Measurements from ENCODE around the gene CWC27.
"Not testable (repeated sequence)": the region's sequence is repeated elsewhere in the genome, so short reads cannot be mapped to it uniquely, and the experiment has no call there.

The CWC27 gene

DNA sequence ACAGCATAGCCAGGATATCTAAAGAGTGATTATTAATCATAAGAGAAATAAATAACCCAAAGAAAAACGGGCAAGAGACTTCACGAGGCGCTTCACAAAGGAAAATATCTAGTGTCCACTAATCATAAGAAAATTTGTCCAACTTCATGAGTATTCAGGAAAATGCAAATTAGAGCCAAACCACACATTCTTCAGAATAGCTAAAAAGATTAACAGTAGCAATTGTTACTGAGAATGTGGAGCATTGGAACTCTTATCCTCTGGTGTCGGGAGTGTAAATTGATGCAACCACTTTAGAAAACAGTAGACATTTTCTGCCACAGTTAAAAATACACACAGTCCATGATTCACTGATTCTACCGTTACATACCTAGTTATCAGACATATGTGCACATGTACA, 145.7 kb downstream of the CWC27 start:
- DNase-seq (ENCODE audit: extremely low read depth in 1 of 2, low read depth in 1 of 2) = no peak

DNA sequence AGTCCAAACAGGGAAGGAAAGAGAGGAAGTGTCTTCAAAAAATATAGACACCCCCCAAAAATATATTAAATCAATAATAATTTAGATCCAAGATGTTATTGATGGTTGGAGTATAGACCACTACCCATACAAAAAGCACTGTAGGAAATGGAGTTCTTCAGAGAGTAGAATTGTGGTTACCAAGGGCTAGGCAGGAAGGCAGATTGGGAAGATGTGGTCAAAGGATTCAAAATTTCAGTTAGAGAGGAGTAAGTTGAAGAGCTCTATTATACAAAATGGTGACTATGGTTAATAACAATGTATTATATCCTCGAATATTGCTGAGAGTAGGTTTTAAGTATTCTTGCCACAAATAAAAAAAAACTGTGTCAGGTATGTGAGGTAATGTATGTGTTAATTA, 149.4 kb downstream of the CWC27 start:
- no peak for DNase-seq (ENCODE audit: extremely low read depth in 1 of 2, low read depth in 1 of 2)

DNA sequence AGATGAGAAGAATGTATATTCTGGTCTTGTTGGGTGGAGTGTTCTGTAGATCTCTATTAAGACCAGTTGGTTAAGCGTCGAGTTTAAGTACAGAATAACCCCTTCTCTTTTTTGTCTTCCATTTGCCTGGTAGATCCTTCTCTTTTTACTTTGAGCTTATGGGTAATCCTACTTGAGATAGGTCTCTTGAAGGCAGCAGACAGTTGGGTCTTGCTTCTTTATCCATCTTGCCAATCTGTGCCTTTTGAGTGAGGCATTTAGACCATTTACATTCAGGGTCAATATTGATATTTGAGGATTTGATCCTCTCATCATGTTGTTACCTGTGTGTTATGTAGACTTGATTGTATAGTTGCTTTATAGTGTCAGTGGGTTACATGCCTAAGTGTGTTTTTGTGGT, 152.7 kb downstream of the CWC27 start:
- DNase-seq (ENCODE audit: extremely low read depth in 1 of 2, low read depth in 1 of 2) = no peak

DNA sequence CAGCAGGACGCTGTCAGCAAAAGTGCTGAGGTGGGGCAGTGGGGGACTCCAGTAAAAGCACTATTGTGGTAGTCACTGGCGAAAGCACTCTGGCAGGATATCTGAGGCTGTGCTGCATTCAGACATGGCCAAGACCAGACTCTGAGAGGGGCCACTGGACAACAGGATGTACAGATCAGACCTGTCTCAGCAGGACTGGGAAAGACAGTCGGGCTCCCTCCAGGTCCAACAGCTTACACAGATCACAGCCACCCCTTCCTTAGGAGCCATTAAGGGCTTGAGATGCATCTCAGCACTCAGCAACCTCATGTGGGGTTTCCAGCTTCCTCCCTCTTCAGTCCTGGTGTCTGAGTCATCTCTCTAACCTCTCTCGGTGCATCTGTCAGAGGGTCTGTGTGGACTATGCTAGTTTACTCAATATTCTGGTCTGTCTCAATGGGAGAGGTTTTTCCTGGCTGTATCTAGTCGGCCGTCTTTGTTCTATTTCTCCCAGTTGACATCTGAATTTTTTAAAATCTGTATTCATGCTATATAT, 154.5 kb downstream of the CWC27 start:
- DNase-seq (ENCODE audit: extremely low read depth in 1 of 2, low read depth in 1 of 2) = no peak

DNA sequence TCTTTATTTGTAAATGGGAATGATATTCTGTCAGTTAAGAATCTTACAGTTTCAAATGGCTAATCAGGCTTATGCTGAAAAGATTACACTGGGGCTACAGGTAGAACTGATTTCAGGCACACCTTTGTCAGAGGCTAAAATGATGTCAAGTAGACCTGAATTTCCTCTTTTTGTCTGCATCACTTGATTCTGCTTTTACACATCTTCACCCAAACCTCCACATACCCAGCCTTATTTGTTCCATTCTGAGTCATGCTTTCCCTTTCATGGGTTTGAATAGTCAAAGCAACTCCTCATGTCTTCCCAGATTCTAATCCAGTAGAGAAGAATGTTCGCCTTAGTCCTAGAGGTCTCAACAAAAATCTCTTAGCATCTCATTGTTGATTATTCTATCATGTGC, 156.4 kb downstream of the CWC27 start:
- no peak for DNase-seq (ENCODE audit: extremely low read depth in 1 of 2, low read depth in 1 of 2)

DNA sequence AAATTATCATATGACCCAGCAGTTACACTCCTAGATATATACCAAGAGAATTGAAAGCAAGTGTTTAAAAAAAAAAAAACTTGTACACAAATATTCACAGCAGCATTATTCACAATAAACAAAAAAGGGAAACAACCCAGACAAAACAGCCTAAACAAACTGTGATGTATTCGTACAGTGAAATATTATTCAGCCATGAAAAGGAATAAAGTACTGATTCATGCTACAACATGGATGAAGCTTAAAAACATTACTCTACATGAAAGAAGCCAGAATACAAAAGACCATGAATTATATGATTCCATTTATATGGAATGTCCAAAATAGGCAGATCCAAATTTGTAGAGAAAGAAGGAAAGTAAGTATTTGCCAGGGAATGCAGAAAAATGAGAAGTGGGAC, 161.1 kb downstream of the CWC27 start:
- DNase-seq (ENCODE audit: extremely low read depth in 1 of 2, low read depth in 1 of 2) = no peak

DNA sequence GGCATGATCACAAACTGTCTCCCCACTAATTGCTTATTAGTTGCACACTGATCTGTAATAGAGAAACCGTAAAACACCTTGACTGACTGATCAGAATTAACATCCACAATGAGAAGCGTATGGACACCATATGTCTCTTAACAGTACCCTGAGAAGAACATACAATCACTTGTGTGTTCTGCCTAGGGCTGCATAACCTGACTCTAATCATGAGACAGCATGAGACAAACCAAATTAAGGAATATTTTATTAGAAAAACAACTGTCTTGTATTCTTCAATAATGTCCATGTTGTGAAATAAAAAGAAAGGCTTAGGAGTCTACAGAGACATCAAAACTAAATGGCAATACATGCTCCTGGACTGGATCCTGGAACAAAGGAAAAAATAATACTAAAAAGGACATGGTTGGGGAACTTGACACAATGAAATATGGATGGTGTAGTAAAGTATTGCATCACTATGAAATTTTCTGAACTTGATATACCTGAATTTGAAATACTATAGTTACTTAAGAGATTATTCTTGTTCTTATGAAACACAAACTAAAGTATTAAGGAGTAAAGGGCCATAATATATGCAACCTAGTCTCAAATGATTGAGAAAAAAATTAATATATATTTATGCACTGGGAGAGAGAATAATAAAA, 162.1 kb downstream of the CWC27 start:
- no peak for DNase-seq (ENCODE audit: extremely low read depth in 1 of 2, low read depth in 1 of 2)

DNA sequence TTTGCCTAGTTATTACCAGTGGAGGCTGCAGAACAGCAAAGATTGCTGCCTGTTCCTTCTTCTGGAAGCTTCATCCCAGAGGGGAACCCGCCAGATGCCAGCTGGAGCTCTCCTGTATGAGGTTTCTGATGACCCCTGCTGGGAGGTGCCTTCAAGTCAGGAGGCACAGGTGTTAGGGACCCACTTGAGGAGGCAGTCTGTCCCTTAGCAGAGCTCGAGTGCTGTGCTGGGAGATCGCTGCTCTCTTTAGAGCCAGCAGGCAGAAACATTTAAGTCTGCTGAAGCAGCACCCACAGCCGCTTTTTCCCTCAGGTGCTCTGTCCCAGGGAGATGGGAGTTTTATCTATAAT, 170.7 kb downstream of the CWC27 start:
- not testable (repeated sequence) for DNase-seq (ENCODE audit: extremely low read depth in 1 of 2, low read depth in 1 of 2)

DNA sequence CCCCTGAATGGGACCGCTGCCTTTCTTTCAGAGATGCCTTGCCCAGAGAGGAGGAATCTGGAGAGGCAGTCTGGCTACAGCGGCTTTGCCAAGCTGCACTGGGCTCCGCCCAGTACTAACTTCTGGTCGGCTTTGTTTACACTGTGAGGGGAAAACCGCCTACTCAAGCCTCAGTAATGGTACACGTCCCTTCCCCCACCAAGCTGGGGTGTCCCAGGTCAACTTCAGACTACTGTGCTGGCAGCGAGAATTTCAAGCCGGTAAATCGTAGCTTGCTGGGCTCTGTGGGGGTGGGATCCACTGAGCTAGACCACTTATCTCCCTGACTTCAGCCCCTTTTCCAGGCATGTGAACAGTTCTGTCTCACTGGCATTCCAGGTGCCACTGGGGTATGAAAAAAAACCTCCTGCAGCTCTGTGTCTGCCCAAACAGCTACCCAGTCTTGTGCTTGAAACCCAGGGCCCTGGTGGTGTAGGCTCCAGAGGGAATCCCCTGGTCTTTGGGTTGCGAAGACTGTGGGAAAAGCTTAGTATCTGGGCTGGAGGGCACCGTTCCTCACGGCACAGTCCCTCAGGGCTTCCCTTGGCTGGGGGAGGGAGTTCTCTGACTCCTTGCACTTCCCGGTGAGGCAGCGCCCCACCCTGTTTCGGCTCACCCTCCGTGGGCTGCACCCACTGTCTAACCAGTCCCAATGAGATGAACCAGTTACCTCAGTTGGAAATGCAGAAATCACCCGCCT, 171.2 kb downstream of the CWC27 start:
- no peak for DNase-seq (ENCODE audit: extremely low read depth in 1 of 2, low read depth in 1 of 2)

DNA sequence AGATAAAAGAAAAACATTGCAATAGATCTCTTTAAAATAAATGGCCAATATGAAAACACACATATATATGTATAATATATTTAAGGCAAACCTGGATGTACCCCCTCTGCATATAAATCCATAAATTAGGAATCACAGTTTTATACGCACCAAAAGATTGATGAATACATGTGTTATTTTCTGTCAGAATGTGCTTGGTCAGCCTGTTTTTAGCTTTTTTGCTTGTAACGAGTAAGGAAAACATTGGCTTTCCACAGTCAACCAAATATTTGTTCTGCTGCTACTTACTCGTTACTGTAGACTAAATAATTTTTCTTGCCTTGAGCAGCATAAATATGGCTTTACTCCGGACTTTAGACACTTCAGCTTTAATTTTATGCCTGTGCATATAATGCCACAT, 173.7 kb downstream of the CWC27 start:
- no peak for DNase-seq (ENCODE audit: extremely low read depth in 1 of 2, low read depth in 1 of 2)

DNA sequence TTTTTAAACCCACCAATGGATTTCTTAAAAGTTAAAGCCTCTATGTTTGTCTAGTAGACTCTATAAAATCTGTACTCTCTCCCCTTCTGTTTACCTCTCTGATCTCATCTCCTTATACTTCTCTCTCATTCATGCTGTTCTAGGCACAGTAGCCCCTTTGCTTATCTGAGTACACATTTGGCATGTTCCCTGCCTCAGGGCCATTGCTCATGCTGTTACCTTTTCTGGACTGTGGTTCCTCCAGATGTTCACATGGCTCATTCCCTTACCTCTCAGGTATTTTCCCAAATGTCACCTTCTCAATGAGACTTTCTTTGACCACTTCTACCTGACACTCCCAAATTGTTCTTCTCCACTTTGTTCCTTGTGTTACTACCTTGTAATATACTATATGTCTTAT, 176.1 kb downstream of the CWC27 start:
- DNase-seq (ENCODE audit: extremely low read depth in 1 of 2, low read depth in 1 of 2) = no peak

DNA sequence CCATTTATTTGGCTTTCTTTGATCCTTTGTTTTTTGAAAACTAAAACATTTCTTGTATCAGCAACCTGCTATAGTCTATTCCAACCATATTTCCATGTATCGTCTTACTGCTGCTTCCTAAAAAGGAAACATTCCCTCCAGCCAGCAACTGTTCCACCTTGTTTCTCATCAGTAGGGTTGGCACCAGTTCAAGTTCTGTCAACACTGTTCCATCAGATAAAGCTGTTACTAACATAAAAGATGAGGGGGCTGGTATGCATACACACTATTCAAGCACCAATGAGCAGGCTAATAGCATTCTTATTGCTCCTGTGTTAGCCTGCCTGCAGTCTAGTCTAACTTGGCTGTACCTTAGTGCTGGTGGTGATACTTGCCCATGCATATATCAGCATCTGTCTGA, 178.3 kb downstream of the CWC27 start:
- no peak for DNase-seq (ENCODE audit: extremely low read depth in 1 of 2, low read depth in 1 of 2)

DNA sequence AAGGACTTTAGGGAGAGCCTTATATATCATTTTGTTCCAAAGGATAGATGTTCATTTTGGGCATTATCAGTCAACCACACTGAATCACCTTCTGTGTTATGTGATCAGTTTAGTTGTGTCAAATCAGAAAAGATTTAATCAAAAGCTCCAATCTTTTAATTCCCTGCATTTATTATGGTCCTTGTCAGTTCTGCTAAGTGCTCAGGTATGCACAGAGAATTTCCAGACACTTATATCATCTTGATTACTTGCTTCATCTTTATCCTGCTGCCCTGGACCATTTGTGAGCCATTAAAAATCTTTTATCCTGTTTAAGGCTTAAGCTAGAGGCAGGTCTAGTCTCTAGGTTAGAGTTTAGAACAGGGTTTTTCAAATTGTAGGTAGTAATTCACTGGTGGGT, 179.1 kb downstream of the CWC27 start:
- no peak for DNase-seq (ENCODE audit: extremely low read depth in 1 of 2, low read depth in 1 of 2)

DNA sequence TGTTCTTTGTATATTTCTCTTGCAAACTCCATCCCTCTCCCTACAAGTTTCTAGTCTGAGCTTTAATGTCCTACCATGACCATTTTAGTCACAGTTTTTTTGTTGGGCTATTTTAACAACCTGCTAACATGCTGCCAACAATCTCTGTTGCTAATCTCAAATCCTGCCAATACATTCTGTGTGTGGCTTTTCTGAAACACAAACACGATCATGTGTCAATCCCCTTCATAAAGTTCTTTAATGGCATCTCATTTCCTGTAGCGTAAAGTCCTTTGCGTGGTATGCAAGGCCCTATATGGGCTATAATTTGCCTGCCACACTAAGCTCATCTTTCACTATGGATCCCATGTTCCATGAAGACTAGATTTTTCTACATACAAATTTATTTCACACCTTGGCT, 180.6 kb downstream of the CWC27 start:
- DNase-seq (ENCODE audit: extremely low read depth in 1 of 2, low read depth in 1 of 2) = no peak

DNA sequence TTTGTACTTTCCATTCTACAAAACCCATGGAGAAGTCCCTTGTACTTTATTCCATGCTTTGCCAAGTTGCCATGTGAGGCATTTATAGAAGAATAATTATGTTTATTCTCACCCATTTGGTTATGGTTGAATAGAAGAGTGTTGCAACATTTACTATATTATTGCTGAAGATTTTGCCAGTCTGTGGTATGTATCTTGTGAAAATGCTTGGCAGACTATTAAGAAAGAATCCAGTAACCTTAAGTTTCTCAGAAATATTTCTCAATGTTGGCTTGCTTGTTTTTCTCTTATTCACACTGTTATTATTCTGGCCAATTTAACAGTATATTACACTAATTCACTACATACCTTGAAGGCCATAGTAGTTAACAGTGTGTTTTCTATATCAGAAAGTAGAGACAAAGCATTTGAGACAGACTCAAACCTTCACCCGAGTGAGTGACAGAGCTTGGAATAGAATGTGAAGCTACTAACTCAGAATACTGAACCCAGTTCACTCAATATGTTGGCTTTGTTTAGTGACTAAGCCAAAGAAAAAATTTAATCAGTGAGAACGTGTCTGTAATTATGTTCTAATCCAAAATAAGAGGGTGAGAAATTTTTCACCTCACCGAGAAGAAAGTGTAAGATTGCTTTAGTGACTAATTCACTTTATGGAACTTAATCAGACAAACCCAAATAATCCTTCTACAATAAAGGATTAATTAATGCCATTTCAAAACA, 184.4 kb downstream of the CWC27 start:
- no peak for DNase-seq (ENCODE audit: extremely low read depth in 1 of 2, low read depth in 1 of 2)

DNA sequence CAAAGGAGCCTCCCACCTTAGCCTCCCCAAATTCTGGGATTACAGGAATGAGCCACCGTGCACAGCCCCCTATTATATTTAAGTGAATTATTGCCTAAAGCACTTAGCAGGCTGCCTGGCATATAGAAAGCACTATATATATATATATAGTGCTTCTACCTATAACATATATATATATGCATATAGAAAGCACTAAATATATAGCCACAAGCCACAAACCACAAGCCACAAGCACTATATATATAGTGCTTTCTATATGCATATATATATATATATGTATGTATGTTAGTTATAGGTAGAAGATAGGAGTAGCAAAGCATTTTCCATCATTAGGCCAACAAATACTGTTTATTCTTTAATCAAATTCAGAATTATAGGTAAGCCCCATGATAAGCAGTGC, 185.8 kb downstream of the CWC27 start:
- no peak for DNase-seq (ENCODE audit: extremely low read depth in 1 of 2, low read depth in 1 of 2)

DNA sequence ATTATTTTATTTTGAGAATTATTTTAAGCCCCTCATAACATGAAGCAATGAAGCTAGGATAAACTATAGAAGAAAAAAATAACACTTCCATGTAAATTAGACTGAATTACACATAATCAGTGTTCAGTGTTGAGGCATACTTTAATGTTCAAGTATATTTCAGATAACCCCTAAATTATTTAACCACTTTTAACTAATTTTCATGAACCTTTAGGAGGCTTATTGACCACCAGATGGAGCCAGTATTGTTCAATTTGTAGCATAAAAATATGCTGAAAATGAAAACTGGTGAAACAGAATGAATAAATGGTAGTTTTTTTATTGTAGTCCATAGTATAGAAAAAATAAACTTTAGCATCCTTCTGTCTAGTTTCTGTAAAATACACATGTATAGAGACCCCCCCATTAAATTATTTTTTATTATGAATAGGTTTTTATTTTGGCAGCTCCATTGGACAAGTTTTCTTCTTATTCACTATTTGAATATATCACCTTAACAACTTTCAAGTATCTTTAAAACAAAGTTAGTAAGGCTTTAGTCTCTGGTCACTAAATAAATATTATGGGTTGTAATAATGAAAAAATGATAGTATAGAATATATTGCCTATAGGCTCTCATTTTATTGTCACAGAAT, 190.1 kb downstream of the CWC27 start:
- DNase-seq (ENCODE audit: extremely low read depth in 1 of 2, low read depth in 1 of 2) = no peak

DNA sequence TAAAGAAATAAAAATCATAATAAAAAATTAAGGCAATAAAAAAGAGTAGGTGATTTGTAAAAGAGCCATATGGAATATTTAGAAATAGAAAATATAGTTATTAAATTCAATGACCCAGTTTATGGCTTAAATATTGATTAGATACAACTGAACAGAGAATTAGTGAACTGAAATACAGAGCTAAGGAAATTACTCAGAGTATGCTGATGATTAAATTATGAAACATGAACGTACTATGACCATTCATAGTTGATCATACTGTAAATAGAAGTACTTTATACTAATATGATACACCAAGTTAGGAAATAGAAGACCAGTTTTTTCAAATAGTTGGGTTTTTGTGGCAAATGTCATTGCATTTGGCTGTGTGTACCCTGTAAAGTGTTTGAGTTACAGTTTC, 194.5 kb downstream of the CWC27 start:
- DNase-seq (ENCODE audit: extremely low read depth in 1 of 2, low read depth in 1 of 2) = no peak

DNA sequence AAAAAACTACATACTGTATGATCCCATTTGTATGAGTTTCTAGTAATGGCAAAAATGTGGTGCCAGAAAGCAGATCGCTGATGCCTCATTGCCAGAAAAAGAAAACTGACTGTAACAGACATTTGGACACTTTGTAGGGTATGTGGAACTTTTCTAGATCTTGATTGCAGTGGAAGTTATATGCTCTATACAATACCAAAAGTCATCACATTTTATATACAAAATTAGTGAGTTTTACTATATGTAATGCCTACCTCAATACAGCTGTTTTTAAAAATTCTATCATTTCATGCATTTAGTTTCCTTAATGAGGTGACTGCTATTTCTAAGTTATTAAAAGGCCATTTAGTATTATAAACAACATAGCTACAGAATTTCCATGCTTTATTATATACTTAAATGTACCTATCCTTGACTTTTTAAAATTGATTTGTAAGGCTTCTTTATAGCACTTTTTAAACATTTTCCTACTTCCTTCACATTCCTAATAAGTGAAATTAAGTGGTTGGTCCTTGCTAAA, 199.9 kb downstream of the CWC27 start:
- DNase-seq (ENCODE audit: extremely low read depth in 1 of 2, low read depth in 1 of 2) = no peak

DNA sequence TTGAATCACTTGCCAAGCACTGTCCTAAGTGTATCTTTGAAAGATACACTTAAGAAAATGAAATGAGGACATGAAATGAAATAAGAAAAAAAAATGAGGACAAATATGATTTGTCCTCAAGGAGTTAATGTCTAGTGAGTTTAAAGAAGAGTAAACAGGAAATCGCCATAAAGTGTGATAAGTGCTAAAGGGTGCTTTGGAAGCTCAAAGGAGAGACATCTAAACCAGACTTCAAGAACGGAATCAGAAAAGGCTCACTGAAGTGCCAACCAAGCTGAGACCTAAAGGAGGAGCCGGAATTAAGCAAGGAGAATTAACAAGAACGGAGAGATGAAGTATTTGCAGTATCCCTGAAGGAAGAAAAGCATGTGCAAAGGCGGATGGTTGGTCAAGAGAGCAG, 200.8 kb downstream of the CWC27 start:
- DNase-seq (ENCODE audit: extremely low read depth in 1 of 2, low read depth in 1 of 2) = no peak

DNA sequence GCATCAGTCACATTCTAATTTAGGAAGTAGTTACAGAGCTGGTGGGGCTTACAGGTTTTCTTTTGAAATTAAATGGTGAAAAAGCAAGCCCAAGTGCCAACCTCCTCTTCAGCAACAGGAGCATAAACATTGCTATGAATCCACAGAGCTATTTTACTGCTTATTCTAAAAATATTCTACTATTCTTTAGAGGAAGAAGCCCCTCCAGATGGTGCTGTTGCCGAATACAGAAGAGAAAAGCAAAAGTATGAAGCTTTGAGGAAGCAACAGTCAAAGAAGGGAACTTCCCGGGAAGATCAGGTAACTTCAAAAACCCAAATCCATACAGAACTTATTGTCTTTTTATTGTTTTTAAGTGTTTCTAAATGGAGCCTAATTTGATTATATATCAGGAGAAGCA, 202.8 kb downstream of the CWC27 start:
- no peak for DNase-seq (ENCODE audit: extremely low read depth in 1 of 2, low read depth in 1 of 2)
